Measurements from ENCODE around the gene FMO2. TPM values are rescaled to one million over a fixed set of nuclear protein-coding genes. Genes with fewer than 3 reads are reported as not detected.

FMO2 gene
- total and polyA plus RNA-seq, 4 donors, result 5.2 to 165 (median 61.5) TPM

- peak in 1 of 3 donors; percentile 43 for DNase-seq
- Histone ChIP-seq H3K36me3 (ENCODE audit: control insufficient read depth in 4 of 4, insufficient read depth in 4 of 4, low read length in 4 of 4) (no peaks in the 10 kb centered on the region), H3K4me1 (ENCODE audit: control insufficient read depth in 5 of 5, insufficient read depth in 5 of 5, low read length in 5 of 5) (peaks cover 0 to 55% (median 21%) of the 10 kb centered on the region in 5 donors), H3K27me3 (ENCODE audit: control insufficient read depth in 3 of 3, insufficient read depth in 3 of 3, low read length in 2 of 3) (no peaks in the 10 kb centered on the region), H3K27ac (ENCODE audit: low read depth in 1 of 2, low read length in 1 of 2) (peak overlapping the region in 1 of 2 donors; percentile 47), H3K9me3 (ENCODE audit: control insufficient read depth in 4 of 4, insufficient read depth in 3 of 4, low read length in 3 of 4) (no peaks in the 10 kb centered on the region), H3K9ac (ENCODE audit: insufficient read depth in 1 of 2, low read length in 2 of 2) (peak overlapping the region in 1 of 2 donors; percentile 85), H3K4me3 (no peak overlapping the region)
- no peak for ATAC-seq (ENCODE audit: insufficient read depth, low FRiP score)
- 79 to 86% methylated on average over 2 of the region's 2 CpGs for WGBS, 2 donors
- no peak for TF ChIP-seq CTCF (IDR thresholded peaks at IDR 0.05; ENCODE audit: control extremely low read depth, extremely low read depth)
Observed at GRCh38 chr1:171219346-171220080, 34.4 kb downstream of the FMO2 start.

DNA sequence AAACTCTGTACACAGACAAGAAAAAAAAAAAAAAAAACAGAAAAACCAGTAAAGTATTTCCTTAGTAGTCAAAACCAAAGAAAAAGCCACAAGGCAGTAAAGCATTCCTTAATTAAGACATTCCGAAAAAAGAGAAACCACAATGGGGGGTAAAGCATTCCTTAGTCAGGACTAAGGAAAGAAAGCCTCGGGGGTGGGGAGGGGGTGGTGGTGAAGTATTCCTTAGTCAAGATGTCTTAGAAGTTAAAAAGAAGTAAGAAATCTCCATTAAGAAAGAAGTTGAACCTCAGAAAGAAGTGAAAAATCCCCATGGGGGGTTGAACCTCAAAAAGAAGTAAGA lies 35.0 kb downstream of the FMO2 start:
- Histone ChIP-seq H3K9ac (ENCODE audit: insufficient read depth in 1 of 2, low read length in 2 of 2) (peak overlapping the region in 1 of 2 donors; percentile 85), H3K9me3 (ENCODE audit: control insufficient read depth in 4 of 4, insufficient read depth in 3 of 4, low read length in 3 of 4) (no peaks in the 10 kb centered on the region), H3K4me1 (ENCODE audit: control insufficient read depth in 5 of 5, insufficient read depth in 5 of 5, low read length in 5 of 5) (peaks cover 0 to 55% (median 21%) of the 10 kb centered on the region in 5 donors), H3K4me3 (no peak overlapping the region), H3K27ac (ENCODE audit: low read depth in 1 of 2, low read length in 1 of 2) (no peak overlapping the region), H3K27me3 (ENCODE audit: control insufficient read depth in 3 of 3, insufficient read depth in 3 of 3, low read length in 2 of 3) (no peaks in the 10 kb centered on the region), H3K36me3 (ENCODE audit: control insufficient read depth in 4 of 4, insufficient read depth in 4 of 4, low read length in 4 of 4) (no peaks in the 10 kb centered on the region)
- WGBS, 2 donors, result 60 to 64% methylated on average over 2 of the region's 2 CpGs
- ATAC-seq (ENCODE audit: insufficient read depth, low FRiP score) (no peak), DNase-seq (peak in 1 of 3 donors; percentile 58)
- no peak for TF ChIP-seq CTCF (IDR thresholded peaks at IDR 0.05; ENCODE audit: control extremely low read depth, extremely low read depth)

DNA sequence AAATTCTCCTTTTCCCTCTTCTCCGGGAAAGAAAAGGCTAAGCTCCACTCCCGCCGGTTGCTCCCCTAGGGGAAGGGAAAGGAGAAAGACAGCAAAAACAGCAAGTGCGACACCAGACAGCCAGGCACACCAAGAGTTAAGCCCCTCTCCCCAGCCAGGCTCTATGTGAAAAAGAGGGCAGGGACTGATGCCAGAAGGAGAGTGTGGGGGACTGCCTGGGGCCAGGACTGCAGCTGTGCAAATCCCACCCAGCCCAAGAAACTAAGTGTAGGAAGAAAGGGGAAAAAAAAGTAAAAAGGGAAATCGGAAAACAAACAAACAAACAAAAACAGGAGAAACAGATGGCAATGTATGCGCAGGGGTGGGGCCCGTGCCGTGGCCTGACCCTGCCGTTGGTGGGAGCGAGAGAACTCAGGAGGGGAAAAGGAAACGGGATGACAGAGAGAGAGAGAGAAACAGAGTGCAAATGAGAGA lies 35.5 kb downstream of the FMO2 start:
- no peak for TF ChIP-seq CTCF (IDR thresholded peaks at IDR 0.05; ENCODE audit: control extremely low read depth, extremely low read depth)
- peak; percentile 91 to 97 (median 96) for DNase-seq
- 59 to 69% methylated on average over 11 of the region's 11 CpGs for WGBS, 2 donors
- Histone ChIP-seq H3K9me3 (ENCODE audit: control insufficient read depth in 4 of 4, insufficient read depth in 3 of 4, low read length in 3 of 4) (no peaks in the 10 kb centered on the region), H3K4me3 (no peak overlapping the region), H3K4me1 (ENCODE audit: control insufficient read depth in 5 of 5, insufficient read depth in 5 of 5, low read length in 5 of 5) (peaks cover 0 to 55% (median 21%) of the 10 kb centered on the region in 5 donors), H3K36me3 (ENCODE audit: control insufficient read depth in 4 of 4, insufficient read depth in 4 of 4, low read length in 4 of 4) (no peaks in the 10 kb centered on the region), H3K9ac (ENCODE audit: insufficient read depth in 1 of 2, low read length in 2 of 2) (peak overlapping the region in 1 of 2 donors; percentile 85), H3K27ac (ENCODE audit: low read depth in 1 of 2, low read length in 1 of 2) (peak overlapping the region in 1 of 2 donors; percentile 74), H3K27me3 (ENCODE audit: control insufficient read depth in 3 of 3, insufficient read depth in 3 of 3, low read length in 2 of 3) (no peaks in the 10 kb centered on the region)
- ATAC-seq (ENCODE audit: insufficient read depth, low FRiP score), result no peak
